HFFc6 (cell line): ENCODE data around the gene CIRBP. TPM values are rescaled to one million over a fixed set of nuclear protein-coding genes. Genes with fewer than 3 reads are reported as not detected.

Experiments
- DNase-seq: peaks from one replicate; pipeline ENCODE4 v3.0.0-alpha.2; 2018
- H3K27ac Mint-ChIP-seq: 2 replicates; pipeline ENCODE4 v1.8.0; 2020; ENCODE audit warnings: mild to moderate bottlenecking, mixed read lengths
- H3K27me3 Mint-ChIP-seq: 2 replicates; pipeline ENCODE4 v1.8.0; 2021; ENCODE audit warnings: mild to moderate bottlenecking, moderate library complexity, mixed read lengths; ENCODE audit not compliant: insufficient read depth
- H3K36me3 Mint-ChIP-seq: 2 replicates; pipeline ENCODE4 v1.8.0; 2021; ENCODE audit warnings: low read depth, mixed read lengths
- H3K4me1 Mint-ChIP-seq: 2 replicates; pipeline ENCODE4 v1.8.0; 2020; ENCODE audit warnings: low read depth, mixed read lengths
- H3K4me3 Mint-ChIP-seq: 2 replicates; pipeline ENCODE4 v1.8.0; 2020; ENCODE audit warnings: mild to moderate bottlenecking, moderate library complexity, mixed read lengths
- H3K9me3 Mint-ChIP-seq: 2 replicates; pipeline ENCODE4 v1.8.0; 2020; ENCODE audit warnings: mild to moderate bottlenecking, mixed read lengths
- total RNA-seq, 6 experiments: library from RNA; stranded (reverse); fragmentation: NEBNext Ultra II Directional; extraction: Animal tissue kit (Norgen Biotek cat#: 25700); gene quantifications; 2 replicates in 1 of 6; 3 replicates in 5 of 6; pipeline ENCODE4 v1.2.3, GENCODE V29; 2021
- TF ChIP-seq, protein P1 (sequence below): fragments of 200-600 bp; sonication (generic); IDR thresholded peaks from 2 replicates; pipeline ENCODE4 v1.5.0; 2021; ENCODE audit warnings: antibody characterized with exemption, mild to moderate bottlenecking

CIRBP gene
- total RNA-seq, 6 experiments from 2014 or later, result 160 to 243 (median 190) TPM

DNA sequence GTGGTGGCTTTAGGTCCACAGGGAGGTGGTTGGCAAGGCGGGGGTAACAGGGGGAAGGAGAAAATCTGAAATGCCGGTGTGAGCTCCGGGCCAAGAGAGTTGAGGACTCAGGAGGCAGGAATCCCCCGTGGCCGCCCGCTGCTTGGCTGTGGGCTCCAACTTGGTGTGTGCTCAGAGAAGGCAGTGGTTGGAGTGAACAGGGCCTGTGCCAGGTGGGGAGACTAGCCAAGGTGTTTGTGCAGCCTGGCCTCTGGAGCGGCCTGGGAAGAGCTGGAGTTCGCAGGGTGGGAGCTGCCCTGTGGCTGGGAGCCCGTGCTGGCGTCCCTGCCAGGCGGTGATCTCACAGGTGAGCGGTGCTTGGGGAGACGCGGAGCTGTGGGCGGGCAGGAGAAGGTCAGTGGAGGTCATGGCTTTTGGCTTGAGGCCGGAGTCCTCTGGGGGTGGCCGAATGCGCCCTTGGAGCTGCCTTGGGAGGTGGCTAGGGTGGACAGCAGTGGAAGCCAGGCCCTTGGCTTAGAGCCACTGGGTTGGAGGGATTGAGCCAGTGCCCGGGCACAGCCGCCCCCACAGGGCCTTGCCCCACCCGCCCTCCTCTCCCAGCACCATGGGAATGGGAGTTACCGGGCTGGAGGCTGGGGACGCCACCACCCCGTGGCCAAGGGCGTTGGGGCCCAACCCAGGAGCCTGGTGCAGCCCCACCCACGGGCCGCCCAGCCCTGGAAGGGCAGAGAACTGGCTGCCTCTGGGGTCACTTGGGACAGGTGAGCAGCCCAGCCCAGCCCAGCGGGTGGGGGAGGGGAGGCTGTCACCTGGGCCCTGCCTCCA is 7.1 kb upstream of the CIRBP start:
- Mint-ChIP-seq H3K4me3 (peak overlapping the region; percentile 86), H3K4me1 (peaks cover 69% of the 10 kb centered on the region), H3K9me3 (no peaks in the 10 kb centered on the region), H3K27me3 (peaks cover 21% of the 10 kb centered on the region), H3K27ac (peak overlapping the region; percentile 96), H3K36me3 (peaks cover 5% of the 10 kb centered on the region; the same call in 1 of the 2 replicates)
- DNase-seq, result peak; percentile 36
- TF ChIP-seq, protein P1, sequence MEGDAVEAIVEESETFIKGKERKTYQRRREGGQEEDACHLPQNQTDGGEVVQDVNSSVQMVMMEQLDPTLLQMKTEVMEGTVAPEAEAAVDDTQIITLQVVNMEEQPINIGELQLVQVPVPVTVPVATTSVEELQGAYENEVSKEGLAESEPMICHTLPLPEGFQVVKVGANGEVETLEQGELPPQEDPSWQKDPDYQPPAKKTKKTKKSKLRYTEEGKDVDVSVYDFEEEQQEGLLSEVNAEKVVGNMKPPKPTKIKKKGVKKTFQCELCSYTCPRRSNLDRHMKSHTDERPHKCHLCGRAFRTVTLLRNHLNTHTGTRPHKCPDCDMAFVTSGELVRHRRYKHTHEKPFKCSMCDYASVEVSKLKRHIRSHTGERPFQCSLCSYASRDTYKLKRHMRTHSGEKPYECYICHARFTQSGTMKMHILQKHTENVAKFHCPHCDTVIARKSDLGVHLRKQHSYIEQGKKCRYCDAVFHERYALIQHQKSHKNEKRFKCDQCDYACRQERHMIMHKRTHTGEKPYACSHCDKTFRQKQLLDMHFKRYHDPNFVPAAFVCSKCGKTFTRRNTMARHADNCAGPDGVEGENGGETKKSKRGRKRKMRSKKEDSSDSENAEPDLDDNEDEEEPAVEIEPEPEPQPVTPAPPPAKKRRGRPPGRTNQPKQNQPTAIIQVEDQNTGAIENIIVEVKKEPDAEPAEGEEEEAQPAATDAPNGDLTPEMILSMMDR, result peak; percentile 38; the same call in 1 of the 2 replicates

DNA sequence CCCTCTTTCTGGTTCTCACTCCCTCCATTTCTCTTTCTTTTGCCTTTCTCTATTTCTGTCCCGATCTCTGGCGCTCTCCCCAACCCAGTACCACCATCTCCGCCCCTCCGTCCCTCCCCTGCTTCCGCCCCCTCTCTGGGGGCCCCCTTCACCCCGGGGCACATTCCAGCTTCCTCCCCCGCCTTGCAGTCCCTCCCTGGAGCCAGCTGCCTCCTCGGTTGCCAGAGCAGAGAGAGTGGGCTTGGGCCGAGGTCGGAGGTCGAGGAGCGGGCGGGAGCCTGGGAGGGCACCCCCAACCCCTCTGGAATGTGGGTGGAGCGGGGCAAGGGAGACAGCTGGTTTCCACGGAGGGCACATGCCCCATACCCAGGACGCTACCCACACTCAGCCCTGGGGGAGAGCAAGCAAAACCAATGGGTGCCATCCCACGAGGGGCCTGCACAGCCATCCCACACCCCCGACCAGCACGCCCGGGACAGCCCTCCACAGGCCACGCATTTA is 6.5 kb upstream of the CIRBP start:
- Mint-ChIP-seq H3K36me3 (peaks cover 1% of the 10 kb centered on the region; the same call in 1 of the 2 replicates), H3K4me3 (peak overlapping the region; percentile 37), H3K9me3 (no peaks in the 10 kb centered on the region), H3K27me3 (peaks cover 24% of the 10 kb centered on the region), H3K27ac (peak overlapping the region; percentile 75), H3K4me1 (peaks cover 71% of the 10 kb centered on the region)
- no peak for DNase-seq
- TF ChIP-seq, protein P1, result no peak

DNA sequence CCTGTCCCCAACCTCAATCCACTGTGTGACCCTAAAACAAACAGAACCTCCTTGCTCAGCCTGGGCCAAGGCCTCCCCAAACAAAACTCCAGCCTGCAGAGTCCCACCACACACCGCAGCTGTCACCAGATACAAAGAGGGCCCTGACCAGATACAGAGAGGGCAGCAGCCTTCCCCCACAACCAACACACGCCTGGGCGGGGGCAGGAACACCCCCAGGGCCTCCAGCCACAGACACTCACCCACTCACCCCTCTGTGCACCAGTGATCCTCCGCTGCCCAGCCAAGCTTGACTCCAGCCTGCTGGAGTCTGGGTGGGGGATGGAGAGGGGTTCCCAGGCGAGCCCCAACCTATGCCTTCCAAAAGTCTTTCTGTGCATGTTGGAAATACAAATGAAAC is 5.9 kb upstream of the CIRBP start:
- H3K36me3 Mint-ChIP-seq, result no peaks in the 10 kb centered on the region
- H3K4me1 Mint-ChIP-seq, result peaks cover 71% of the 10 kb centered on the region
- TF ChIP-seq, protein P1, result no peak
- peak overlapping the region; percentile 75 for H3K27ac Mint-ChIP-seq
- DNase-seq, result no peak
- H3K4me3 Mint-ChIP-seq, result peak overlapping the region; percentile 52
- peaks cover 24% of the 10 kb centered on the region for H3K27me3 Mint-ChIP-seq
- no peaks in the 10 kb centered on the region for H3K9me3 Mint-ChIP-seq

DNA sequence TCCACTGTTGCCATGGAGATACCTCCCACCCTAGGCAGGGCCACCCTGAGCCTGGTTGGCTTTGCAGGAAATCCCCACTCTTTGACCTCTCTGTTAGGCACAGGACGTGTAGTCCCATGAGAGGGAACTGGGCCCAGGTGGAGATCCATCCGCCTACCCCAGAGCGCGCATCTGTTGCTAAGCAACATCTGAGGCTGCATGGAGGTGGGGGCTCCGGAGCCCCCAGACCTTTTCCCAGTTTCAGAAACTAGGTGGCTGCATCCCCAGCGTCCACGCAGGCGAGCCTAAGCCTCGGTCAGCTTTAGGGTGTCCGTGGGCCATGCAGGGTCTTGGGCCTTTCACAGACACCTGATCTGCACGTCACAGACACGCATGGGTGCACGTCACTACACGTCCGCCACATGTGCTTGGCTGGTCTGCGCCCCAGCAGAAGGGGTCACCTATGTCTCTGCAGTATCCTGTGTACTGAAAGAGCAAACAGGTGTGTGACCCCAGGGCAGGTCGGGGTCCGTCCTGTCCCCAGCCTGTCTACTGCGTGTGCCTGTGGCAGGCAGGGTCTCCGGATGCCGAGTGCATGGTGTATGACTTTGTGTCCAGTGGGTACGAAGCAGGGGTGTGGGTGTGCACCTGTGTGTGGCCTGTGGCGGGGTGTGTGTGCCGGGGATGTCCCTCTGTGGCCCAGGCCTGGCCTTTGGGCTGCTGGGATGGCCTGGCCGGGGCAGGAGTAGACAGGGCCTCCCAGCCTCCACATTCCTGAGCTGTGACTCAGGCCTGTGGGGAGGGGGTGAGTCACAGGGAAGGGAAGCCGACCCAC is 4.1 kb upstream of the CIRBP start:
- TF ChIP-seq, protein P1, result no peak

DNA sequence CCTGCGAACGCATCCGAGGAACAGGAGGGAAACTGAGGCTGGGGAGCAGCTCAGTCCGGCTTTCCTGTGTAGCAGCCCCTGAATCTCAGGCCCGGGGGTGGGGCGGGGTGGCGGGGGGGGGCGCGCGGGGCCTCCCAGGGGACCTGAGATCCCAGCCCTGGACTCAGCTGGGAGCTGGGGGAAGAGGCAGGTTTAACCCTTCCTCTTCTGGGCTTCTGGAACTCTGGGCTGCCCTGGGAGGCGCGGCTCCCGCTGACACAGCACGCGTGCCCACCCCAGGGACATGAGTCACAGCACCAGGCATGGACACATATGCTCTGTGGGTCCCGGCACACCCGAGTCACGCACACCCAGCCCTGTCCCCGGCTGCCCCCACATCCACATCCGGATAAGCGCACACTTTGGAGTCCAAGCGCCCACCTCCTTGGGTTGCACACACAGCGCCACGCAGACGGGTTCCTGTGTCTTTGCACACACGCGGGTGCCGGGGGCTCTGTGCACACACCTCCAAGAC is 3.5 kb upstream of the CIRBP start:
- peak overlapping the region; percentile 96 for H3K27ac Mint-ChIP-seq
- peaks cover 9% of the 10 kb centered on the region for H3K36me3 Mint-ChIP-seq
- peak; percentile 91 for DNase-seq
- peaks cover 19% of the 10 kb centered on the region for H3K27me3 Mint-ChIP-seq
- H3K9me3 Mint-ChIP-seq, result no peaks in the 10 kb centered on the region
- peaks cover 69% of the 10 kb centered on the region for H3K4me1 Mint-ChIP-seq
- H3K4me3 Mint-ChIP-seq, result peak overlapping the region; percentile 77
- TF ChIP-seq, protein P1, result no peak

More for the DNA sequence above, 4.1 kb upstream of the CIRBP start:
- Mint-ChIP-seq H3K27ac (peak overlapping the region; percentile 96), H3K4me3 (peak overlapping the region; percentile 77), H3K27me3 (peaks cover 19% of the 10 kb centered on the region), H3K4me1 (peaks cover 63% of the 10 kb centered on the region), H3K36me3 (peaks cover 2% of the 10 kb centered on the region), H3K9me3 (no peaks in the 10 kb centered on the region)
- peak; percentile 83 for DNase-seq
